ENCODE results near the gene APCDD1. TPM values are rescaled to one million over a fixed set of nuclear protein-coding genes. Genes with fewer than 3 reads are reported as not detected.

Gene APCDD1
- total and polyA plus RNA-seq, 2 of the 8 experiments (the other 6 are each of a cell fraction or from before 2014, with no cell fraction given), result 2.6 to 3.6 TPM

- no peak for TF ChIP-seq CHD7 (IDR thresholded peaks at IDR 0.05; ENCODE audit: insufficient replicate concordance, low read length)
- no peak for TF ChIP-seq NRF1 (IDR thresholded peaks at IDR 0.05; ENCODE audit: low read depth, low read length)
- no peak for TF ChIP-seq HDAC2 (IDR thresholded peaks at IDR 0.05; ENCODE audit: borderline replicate concordance in 1 of 2, low read depth in 2 of 2, low read length in 2 of 2)
- TF ChIP-seq CTCF (IDR thresholded peaks at IDR 0.05; ENCODE audit: control extremely low read depth in 1 of 3, insufficient read depth in 1 of 3, low read depth in 1 of 3, low read length in 3 of 3), result no peak
- TF ChIP-seq YY1 (IDR thresholded peaks at IDR 0.05; ENCODE audit: low read depth, low read length), result no peak
- no peak for TF ChIP-seq MAFK (IDR thresholded peaks at IDR 0.05; ENCODE audit: low read depth, low read length)
- no peak for TF ChIP-seq SRF (IDR thresholded peaks at IDR 0.05; ENCODE audit: low read depth, low read length)
- no peak for TF ChIP-seq BACH1 (IDR thresholded peaks at IDR 0.05; ENCODE audit: low read length)
These were observed 5.0 kb upstream of the APCDD1 start (continued) for GRCh38 chr18:10449396-10449795.

Data from H1 (cell line).